ENCODE data around the gene NAA15. TPM values are rescaled to one million over a fixed set of nuclear protein-coding genes. Genes with fewer than 3 reads are reported as not detected.

Gene NAA15
- total RNA-seq, 1 experiment from 2014 or later = 55.0 TPM

GRCh38 chr4:139374251-139374650 lies 72.9 kb downstream of the NAA15 start:
- POLR2A ChIA-PET = no interaction called here
- Histone ChIP-seq H3K9me3 (ENCODE audit: control insufficient read depth, insufficient read depth, low read depth, low read length) (no peaks in the 10 kb centered on the region), H3K27ac (ENCODE audit: low read length) (no peak overlapping the region), H3K27me3 (ENCODE audit: control insufficient read depth, insufficient read depth, low read length) (no peaks in the 10 kb centered on the region), H3K36me3 (ENCODE audit: control insufficient read depth, insufficient read depth, low read length) (peaks cover 25% of the 10 kb centered on the region; the same call in 1 of the 2 replicates), H3K4me1 (ENCODE audit: control insufficient read depth, insufficient read depth, low read length) (no peaks in the 10 kb centered on the region), H3K4me3 (ENCODE audit: low read depth in 2 of 2, low read length in 2 of 2) (no peak overlapping the region)
- intact Hi-C loops (cut with micrococcal nuclease; ENCODE audit: unreplicated experiment) = no loop called here
- ATAC-seq = no peak
- TF ChIP-seq SIN3A (IDR thresholded peaks at IDR 0.05; ENCODE audit: borderline replicate concordance, insufficient read depth, low read depth, low read length) = no peak
- no peak for TF ChIP-seq TCF7L2 (IDR thresholded peaks at IDR 0.05; ENCODE audit: low read depth, low read length)
- TF ChIP-seq POLR2AphosphoS5 (IDR thresholded peaks at IDR 0.05; ENCODE audit: low read depth, low read length) = no peak
- no peak for TF ChIP-seq REST (IDR thresholded peaks at IDR 0.05; ENCODE audit: insufficient read depth in 1 of 2, low read depth in 2 of 2, low read length in 1 of 2)
- no peak for TF ChIP-seq CTCF (IDR thresholded peaks at IDR 0.05)
- CTCF ChIA-PET = no interaction called here
- DNase-seq (ENCODE audit: low read depth, low spot score) = no peak
- no TSS peak for BruUV-seq (replicated peaks)
- in situ Hi-C loops (cut with HindIII; ENCODE audit: low pct_unique_long_range_greater_than_20kb, low sequenced_read_pairs) = no loop called here

GRCh38 chr4:139386421-139386820 lies 85.1 kb downstream of the NAA15 start:
- Histone ChIP-seq H3K36me3 (ENCODE audit: control insufficient read depth, insufficient read depth, low read length) (peaks cover 16% of the 10 kb centered on the region), H3K9me3 (ENCODE audit: control insufficient read depth, insufficient read depth, low read depth, low read length) (no peaks in the 10 kb centered on the region), H3K27ac (ENCODE audit: low read length) (no peak overlapping the region), H3K27me3 (ENCODE audit: control insufficient read depth, insufficient read depth, low read length) (no peaks in the 10 kb centered on the region), H3K4me1 (ENCODE audit: control insufficient read depth, insufficient read depth, low read length) (no peaks in the 10 kb centered on the region), H3K4me3 (ENCODE audit: low read depth in 2 of 2, low read length in 2 of 2) (no peak overlapping the region)
- no peak for DNase-seq (ENCODE audit: low read depth, low spot score)
- no TSS peak for BruUV-seq (replicated peaks)
- TF ChIP-seq CTCF (IDR thresholded peaks at IDR 0.05) (no peak), TCF7L2 (IDR thresholded peaks at IDR 0.05; ENCODE audit: low read depth, low read length) (no peak), POLR2AphosphoS5 (IDR thresholded peaks at IDR 0.05; ENCODE audit: low read depth, low read length) (no peak), REST (IDR thresholded peaks at IDR 0.05; ENCODE audit: insufficient read depth in 1 of 2, low read depth in 2 of 2, low read length in 1 of 2) (no peak), SIN3A (IDR thresholded peaks at IDR 0.05; ENCODE audit: borderline replicate concordance, insufficient read depth, low read depth, low read length) (no peak)
- ATAC-seq = no peak
- intact Hi-C loops (cut with micrococcal nuclease; ENCODE audit: unreplicated experiment) (no loop called here), in situ Hi-C loops (cut with HindIII; ENCODE audit: low pct_unique_long_range_greater_than_20kb, low sequenced_read_pairs) (no loop called here)
- POLR2A ChIA-PET = no interaction called here
- CTCF ChIA-PET = no interaction called here

Measured in Panc1 (cell line).